Endometrium (tissue), 2 donors: ENCODE results near the gene NCOA4.
"Not testable (repeated sequence)": the region's sequence is repeated elsewhere in the genome, so short reads cannot be mapped to it uniquely, and the experiment has no call there.

Experiments used
- FAIRE-seq: peaks from 2 replicates; lab custom pipeline; 2012; peaks lifted over from hg19 to GRCh38; lab: Jason Lieb, UNC
- donor health status: control.
- donor health status: control.

The NCOA4 gene

DNA sequence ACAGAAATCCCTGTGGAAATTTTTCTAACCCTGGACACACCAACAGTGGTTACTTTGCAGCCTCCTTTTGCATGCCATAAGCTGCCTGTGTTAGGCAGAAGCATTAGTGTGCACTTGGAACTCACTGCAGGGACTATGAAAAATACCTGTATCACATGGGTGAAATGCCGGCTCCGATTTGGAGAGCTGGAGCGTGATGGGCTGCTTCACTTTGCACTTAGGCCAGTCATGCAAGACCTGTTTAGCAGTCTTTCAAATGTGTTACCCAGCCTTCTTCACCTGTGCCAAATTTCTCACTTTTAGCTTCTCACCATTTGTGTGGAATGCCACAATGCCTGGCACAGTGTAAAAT is 11.3 kb downstream of the NCOA4 start:
- no peak for FAIRE-seq

- no peak for FAIRE-seq
Observed at GRCh38 chr10:46018453-46019176, 11.8 kb downstream of the NCOA4 start.

GRCh38 chr10:46017733-46018132 is 12.7 kb downstream of the NCOA4 start:
- no peak for FAIRE-seq

- FAIRE-seq = no peak
Observed at GRCh38 chr10:46016811-46017210, 13.6 kb downstream of the NCOA4 start.

GRCh38 chr10:46016190-46016589 is 14.2 kb downstream of the NCOA4 start:
- no peak for FAIRE-seq

DNA sequence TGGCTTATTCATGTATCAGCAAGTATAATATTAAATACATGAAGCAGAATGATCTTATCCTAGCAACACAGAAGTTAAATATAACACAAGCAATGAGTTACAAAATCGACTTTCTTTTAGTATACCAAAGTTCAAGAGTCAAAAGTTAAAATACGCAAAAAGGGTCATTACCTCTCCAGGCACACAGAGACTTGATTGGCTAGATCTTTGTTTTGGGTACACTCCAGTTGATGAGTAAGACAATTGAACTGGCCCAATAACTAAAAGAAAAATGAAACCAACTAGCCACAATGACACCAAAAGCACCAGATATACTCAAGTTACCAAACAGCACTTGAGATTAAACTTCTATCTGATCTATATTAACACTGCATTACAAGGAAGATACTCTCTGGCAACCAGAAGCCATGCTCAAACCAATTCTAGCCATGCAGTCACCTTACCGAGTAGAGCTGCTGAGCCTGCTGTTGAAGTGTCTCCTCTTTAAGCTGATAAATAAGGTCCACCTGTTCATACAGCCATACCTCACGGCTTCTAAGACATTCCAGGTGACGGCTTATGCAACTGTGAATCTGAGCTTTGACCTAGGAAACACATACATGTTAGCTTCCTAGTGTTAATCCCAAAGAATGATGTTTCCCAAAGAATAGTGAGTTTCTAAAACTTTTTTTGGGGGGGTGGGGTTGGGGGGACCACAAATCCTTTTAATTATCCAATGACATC is 15.6 kb downstream of the NCOA4 start:
- FAIRE-seq = no peak

GRCh38 chr10:46014206-46014605 is 16.2 kb downstream of the NCOA4 start:
- FAIRE-seq = no peak

DNA sequence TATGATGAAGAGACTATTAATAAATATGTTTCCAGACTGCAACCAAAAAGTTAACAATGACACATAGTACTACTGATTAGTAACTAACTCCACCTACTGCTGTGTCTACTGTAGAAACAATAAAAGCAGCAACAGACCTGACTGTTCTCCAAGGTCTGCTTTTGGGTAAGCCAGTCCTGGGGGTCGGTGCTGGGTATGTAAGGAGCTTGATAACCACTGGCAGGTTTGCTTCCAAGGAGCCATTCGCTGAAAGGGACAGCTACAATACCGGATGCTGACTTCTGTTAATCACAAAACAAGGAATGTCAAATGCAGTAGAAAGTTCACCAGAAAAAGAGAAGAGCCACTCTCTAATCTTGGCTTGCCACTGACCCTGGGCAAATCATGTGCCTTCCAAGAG is 17.7 kb downstream of the NCOA4 start:
- no peak for FAIRE-seq

- FAIRE-seq = no peak
Observed at GRCh38 chr10:46006219-46006618, 24.2 kb downstream of the NCOA4 start.

GRCh38 chr10:46005383-46005782 is 25.0 kb downstream of the NCOA4 start:
- no peak for FAIRE-seq

DNA sequence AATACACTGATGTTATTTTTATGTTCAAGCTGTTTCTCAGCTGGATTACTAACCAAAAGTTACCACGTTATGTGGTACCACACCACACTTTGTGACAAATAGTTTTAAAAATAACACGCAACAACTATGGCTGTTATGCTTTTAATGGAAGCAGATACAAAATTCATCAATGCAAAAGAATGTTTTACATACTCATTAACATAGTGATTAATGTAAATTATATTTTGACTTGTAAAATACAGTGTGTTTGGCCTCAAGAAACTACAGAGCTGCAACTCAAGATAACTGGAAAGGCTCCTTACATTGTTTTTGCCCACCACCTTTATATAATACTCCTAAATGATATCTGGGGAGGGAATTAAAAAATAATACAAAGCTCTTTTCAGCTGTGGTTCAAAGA is 25.5 kb downstream of the NCOA4 start:
- no peak for FAIRE-seq

GRCh38 chr10:46002916-46003693 is 27.3 kb downstream of the NCOA4 start:
- FAIRE-seq = no peak

DNA sequence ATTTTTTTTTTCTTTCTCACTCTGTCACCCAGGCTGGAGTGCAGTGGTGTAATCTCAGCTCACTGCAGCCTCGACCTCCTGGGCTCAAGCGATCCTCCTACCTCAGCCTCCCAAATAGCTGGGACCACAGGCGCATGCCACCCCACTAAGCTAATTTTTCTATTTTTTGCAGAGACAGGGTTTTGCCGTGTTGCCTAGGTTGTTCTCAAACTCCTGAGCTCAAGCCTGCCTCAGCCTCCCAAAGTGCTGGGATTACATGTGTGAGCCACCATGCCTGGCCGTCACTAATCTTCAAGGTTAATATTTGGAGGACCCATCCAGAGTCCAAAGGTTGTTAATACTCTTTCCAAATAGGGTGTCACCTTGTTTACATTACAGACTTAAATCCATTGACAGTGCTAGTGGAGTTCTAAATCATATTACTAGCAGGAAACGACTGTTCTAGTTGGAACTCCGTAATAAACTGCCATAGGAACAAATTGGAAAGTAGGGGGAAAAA is 28.2 kb downstream of the NCOA4 start:
- not testable (repeated sequence) for FAIRE-seq

- FAIRE-seq = no peak
Observed at GRCh38 chr10:46001187-46001756, 29.2 kb downstream of the NCOA4 start.

- FAIRE-seq = no peak
Observed at GRCh38 chr10:46000538-46000937, 29.9 kb downstream of the NCOA4 start.

- FAIRE-seq = not testable (repeated sequence)
Observed at GRCh38 chr10:45999955-46000354, 30.5 kb downstream of the NCOA4 start.

- no peak for FAIRE-seq
Observed at GRCh38 chr10:45997994-45998763, 32.2 kb downstream of the NCOA4 start.

- no peak for FAIRE-seq
Observed at GRCh38 chr10:45997557-45997956, 32.9 kb downstream of the NCOA4 start.

DNA sequence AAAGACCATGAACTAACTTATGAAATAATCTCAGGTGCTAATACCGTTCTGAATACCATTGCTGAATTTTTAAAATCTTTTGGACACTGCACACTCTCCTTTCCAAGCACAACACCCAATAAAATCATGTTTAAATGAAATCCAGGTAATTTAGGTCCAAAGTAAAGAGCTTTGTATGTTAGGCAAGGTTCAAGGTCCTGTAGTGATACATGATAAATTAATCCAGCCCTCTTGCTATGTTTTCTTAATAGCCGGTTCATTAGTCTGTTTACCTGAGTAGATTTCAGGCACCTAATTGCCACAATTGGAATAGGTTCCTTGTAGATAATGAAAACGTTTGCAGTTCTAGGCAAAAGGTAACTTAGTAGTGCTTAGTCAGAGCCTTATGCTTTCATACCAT is 44.8 kb downstream of the NCOA4 start:
- not testable (repeated sequence) for FAIRE-seq

DNA sequence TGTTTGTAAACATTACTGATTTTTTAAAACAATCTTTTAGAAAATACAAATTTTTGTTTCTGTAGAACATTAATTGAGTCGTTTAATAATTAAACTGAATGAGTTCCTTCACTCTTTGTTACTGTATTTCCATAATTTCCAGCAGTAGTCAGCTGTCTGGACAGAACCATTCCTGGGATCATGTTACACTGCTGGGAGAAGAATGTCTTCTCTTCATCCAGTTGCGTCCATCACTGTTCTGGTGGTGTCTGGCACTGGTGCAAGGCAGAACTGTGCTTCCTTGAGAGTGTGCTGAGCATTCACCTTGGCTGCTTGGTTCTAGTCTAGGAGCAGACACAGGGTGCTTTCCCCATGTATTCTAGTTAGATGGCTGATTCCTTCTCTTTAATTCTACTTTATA is 46.0 kb downstream of the NCOA4 start:
- FAIRE-seq = not testable (repeated sequence)

DNA sequence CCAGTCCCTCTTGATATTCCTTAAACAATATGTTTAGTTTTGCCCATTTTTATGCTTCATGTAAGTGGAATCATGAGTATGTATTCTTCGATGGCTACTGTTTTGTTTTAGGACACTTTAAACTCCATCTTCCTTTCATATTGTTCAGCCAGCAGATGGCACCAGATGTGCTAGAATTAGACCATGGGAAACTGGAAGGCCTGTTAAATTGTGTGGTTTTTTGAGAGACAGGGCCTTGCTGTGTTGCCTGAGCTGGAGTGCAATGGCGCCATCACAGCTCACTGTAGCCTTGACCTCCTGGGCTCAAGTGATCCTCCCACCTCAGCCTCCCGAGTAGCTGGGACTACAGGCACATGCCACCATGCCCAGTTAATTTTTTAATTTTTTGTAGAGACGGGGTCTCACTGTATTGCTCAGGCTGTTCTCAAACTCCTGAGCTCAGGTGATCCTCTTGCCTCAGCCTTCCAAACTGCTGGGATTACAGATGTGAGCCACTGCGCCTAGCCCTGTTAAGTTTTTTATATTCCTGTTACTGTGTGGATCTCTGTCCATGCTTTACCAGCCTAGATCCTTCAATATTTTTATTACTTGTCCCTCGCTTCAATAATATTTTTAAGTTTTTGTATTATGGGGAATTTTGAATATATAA is 46.8 kb downstream of the NCOA4 start:
- FAIRE-seq = not testable (repeated sequence)
